ENCODE measurements around the gene BICDL2. TPM values are rescaled to one million over a fixed set of nuclear protein-coding genes. Genes with fewer than 3 reads are reported as not detected.

Gene BICDL2
- total and polyA plus RNA-seq, 5 donors from 2014 or later: not detected

DNA sequence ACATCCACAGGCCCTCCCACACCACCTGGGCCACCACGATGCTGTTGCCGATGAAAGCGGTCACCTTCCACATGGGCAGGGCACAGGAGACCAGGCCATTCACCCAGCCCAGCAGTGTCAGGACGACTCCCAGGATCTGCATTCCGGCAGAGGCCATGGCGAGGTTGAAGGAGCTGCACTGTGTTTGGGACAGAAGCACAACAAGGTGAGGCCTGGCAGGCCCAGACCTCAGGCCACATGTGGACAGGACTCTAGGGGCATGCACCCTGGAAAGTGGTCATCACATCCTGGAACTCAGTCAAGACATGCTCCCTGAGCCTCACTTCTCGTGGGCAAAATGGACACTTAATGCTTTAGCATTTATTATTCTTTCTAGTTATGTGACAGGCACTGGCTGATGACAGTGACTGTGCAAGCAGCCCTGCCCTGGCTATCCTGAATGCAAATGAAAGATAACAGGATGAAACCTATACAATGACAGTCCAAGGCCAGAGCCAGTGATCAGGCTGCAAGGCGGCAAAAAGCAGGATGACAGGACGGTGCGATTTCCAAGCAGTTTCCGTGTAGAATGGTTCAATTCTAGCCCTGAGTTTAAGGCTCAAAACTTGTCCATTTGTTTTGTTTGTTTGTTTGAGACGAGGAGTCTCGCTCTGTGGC lies 20.8 kb downstream of the BICDL2 start:
- Histone ChIP-seq H3K36me3 (ENCODE audit: control insufficient read depth, insufficient read depth, low read length) (no peaks in the 10 kb centered on the region), H3K4me1 (ENCODE audit: control insufficient read depth, insufficient read depth, low read length, poor library complexity, severe bottlenecking) (peaks cover 19% of the 10 kb centered on the region), H3K27me3 (ENCODE audit: control insufficient read depth, insufficient read depth, low read length) (no peaks in the 10 kb centered on the region), H3K9me3 (ENCODE audit: control insufficient read depth in 2 of 2, low read length in 2 of 2) (no peaks in the 10 kb centered on the region), H3K4me3 (ENCODE audit: low read depth, low read length) (no peak overlapping the region), H3K27ac (ENCODE audit: insufficient read depth, low read length, poor library complexity, severe bottlenecking) (no peak overlapping the region)
- no peaks in the 10 kb centered on the region for H3K36me3 Mint-ChIP-seq
- no peaks in the 10 kb centered on the region for H3K9me3 Mint-ChIP-seq
- no peak for DNase-seq
- no peak for ATAC-seq (ENCODE audit: low read depth in 2 of 2)
- H3K4me1 Mint-ChIP-seq: peaks cover 0 to 23% (median 4%) of the 10 kb centered on the region in 4 donors
- peaks cover 26% of the 10 kb centered on the region for H3K27me3 Mint-ChIP-seq
- H3K4me3 Mint-ChIP-seq: peak overlapping the region in 1 of 4 donors; percentile 82
- no peak overlapping the region for H3K27ac Mint-ChIP-seq

DNA sequence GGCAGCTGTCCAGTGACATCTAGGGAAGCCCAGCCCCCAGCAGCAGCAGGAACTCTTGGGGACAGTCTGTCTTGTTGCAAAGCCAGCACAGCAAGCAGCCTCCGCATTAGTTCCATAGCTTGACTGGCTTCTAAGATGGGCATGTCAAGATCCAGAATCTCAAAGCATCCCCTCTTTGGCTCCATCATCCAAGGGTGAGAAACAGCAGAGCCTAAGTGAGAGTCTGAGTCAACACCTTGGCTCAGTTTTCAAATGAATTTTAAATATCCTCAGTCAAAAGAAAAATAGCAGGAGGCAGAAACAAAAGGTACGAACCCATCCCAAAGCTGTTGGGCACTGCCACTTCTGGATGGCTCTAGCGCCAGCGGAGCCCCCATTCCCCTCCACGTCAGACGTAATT lies 21.8 kb downstream of the BICDL2 start:
- Mint-ChIP-seq H3K4me1 (peaks cover 0 to 17% (median 3%) of the 10 kb centered on the region in 4 donors), H3K27ac (no peak overlapping the region), H3K4me3 (no peak overlapping the region), H3K36me3 (no peaks in the 10 kb centered on the region), H3K9me3 (no peaks in the 10 kb centered on the region), H3K27me3 (peaks cover 26% of the 10 kb centered on the region)
- H3K27me3 ChIP-seq (ENCODE audit: control insufficient read depth, insufficient read depth, low read length): no peaks in the 10 kb centered on the region
- no peaks in the 10 kb centered on the region for H3K36me3 ChIP-seq (ENCODE audit: control insufficient read depth, insufficient read depth, low read length)
- H3K9me3 ChIP-seq (ENCODE audit: control insufficient read depth in 2 of 2, low read length in 2 of 2): no peaks in the 10 kb centered on the region
- ATAC-seq (ENCODE audit: low read depth in 2 of 2): no peak
- DNase-seq: no peak
- H3K4me3 ChIP-seq (ENCODE audit: low read depth, low read length): no peak overlapping the region
- H3K27ac ChIP-seq (ENCODE audit: insufficient read depth, low read length, poor library complexity, severe bottlenecking): no peak overlapping the region
- H3K4me1 ChIP-seq (ENCODE audit: control insufficient read depth, insufficient read depth, low read length, poor library complexity, severe bottlenecking): peaks cover 12% of the 10 kb centered on the region

DNA sequence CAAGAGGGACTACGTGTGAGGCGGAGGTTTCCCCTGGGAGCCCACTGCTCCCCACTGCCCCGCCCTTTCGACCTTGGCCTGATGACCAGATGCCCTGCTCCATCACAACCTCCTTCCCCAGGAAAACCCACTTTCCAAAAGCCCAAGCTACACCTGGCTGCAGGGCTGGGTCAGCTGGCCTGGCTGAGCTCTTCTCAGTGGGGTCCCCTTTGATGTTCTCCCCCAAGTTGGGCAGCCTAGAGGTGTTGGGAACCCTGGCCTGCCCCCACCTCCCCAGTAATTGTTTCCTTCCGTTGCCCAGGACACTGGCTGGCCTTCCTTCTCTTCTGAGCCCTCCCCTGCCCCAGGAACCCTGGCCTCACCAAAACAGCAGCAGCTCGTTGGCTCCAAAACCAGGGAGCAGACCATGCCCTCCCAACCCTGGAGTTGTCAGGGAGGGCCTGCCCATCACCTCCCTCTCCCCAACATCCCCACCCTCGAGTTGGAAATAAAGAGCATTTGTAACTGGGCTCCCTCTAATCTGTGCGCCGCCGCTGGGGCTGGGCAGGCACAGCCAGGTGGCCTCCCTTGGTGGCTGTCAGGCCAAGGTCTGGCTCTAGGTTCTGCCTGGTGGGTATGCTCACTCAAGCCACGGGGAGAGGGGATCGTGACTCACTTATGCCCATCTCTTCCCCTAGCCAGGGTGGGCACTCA lies 22.6 kb downstream of the BICDL2 start:
- Histone ChIP-seq H3K27ac (ENCODE audit: insufficient read depth, low read length, poor library complexity, severe bottlenecking) (no peak overlapping the region), H3K4me1 (ENCODE audit: control insufficient read depth, insufficient read depth, low read length, poor library complexity, severe bottlenecking) (peaks cover 5% of the 10 kb centered on the region), H3K4me3 (ENCODE audit: low read depth, low read length) (no peak overlapping the region), H3K27me3 (ENCODE audit: control insufficient read depth, insufficient read depth, low read length) (no peaks in the 10 kb centered on the region), H3K9me3 (ENCODE audit: control insufficient read depth in 2 of 2, low read length in 2 of 2) (no peaks in the 10 kb centered on the region), H3K36me3 (ENCODE audit: control insufficient read depth, insufficient read depth, low read length) (no peaks in the 10 kb centered on the region)
- peaks cover 26% of the 10 kb centered on the region for H3K27me3 Mint-ChIP-seq
- H3K36me3 Mint-ChIP-seq: no peaks in the 10 kb centered on the region
- H3K4me1 Mint-ChIP-seq: peaks cover 0 to 11% (median under 1%) of the 10 kb centered on the region in 4 donors
- no peak overlapping the region for H3K27ac Mint-ChIP-seq
- H3K4me3 Mint-ChIP-seq: peak overlapping the region in 1 of 4 donors; percentile 46
- no peaks in the 10 kb centered on the region for H3K9me3 Mint-ChIP-seq
- ATAC-seq (ENCODE audit: low read depth in 2 of 2): no peak
- no peak for DNase-seq

DNA sequence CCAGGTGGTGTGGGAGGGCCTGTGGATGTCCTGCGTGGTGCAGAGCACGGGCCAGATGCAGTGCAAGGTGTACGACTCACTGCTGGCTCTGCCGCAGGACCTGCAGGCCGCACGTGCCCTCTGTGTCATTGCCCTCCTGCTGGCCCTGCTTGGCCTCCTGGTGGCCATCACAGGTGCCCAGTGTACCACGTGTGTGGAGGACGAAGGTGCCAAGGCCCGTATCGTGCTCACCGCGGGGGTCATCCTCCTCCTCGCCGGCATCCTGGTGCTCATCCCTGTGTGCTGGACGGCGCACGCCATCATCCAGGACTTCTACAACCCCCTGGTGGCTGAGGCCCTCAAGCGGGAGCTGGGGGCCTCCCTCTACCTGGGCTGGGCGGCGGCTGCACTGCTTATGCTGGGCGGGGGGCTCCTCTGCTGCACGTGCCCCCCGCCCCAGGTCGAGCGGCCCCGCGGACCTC lies 23.2 kb downstream of the BICDL2 start:
- H3K27ac ChIP-seq (ENCODE audit: insufficient read depth, low read length, poor library complexity, severe bottlenecking): no peak overlapping the region
- H3K27me3 ChIP-seq (ENCODE audit: control insufficient read depth, insufficient read depth, low read length): no peaks in the 10 kb centered on the region
- Mint-ChIP-seq H3K36me3 (no peaks in the 10 kb centered on the region), H3K27me3 (peaks cover 26% of the 10 kb centered on the region), H3K9me3 (no peaks in the 10 kb centered on the region), H3K4me3 (no peak overlapping the region), H3K4me1 (peaks cover 0 to 13% (median 2%) of the 10 kb centered on the region in 4 donors), H3K27ac (no peak overlapping the region)
- no peaks in the 10 kb centered on the region for H3K9me3 ChIP-seq (ENCODE audit: control insufficient read depth in 2 of 2, low read length in 2 of 2)
- no peaks in the 10 kb centered on the region for H3K36me3 ChIP-seq (ENCODE audit: control insufficient read depth, insufficient read depth, low read length)
- DNase-seq: no peak
- peaks cover 10% of the 10 kb centered on the region for H3K4me1 ChIP-seq (ENCODE audit: control insufficient read depth, insufficient read depth, low read length, poor library complexity, severe bottlenecking)
- ATAC-seq (ENCODE audit: low read depth in 2 of 2): no peak
- no peak overlapping the region for H3K4me3 ChIP-seq (ENCODE audit: low read depth, low read length)

- peaks cover 0 to 13% (median 5%) of the 10 kb centered on the region in 4 donors for H3K4me1 Mint-ChIP-seq
- no peak for ATAC-seq (ENCODE audit: low read depth in 2 of 2)
- H3K27me3 Mint-ChIP-seq: peaks cover 31% of the 10 kb centered on the region
- DNase-seq: no peak
- no peaks in the 10 kb centered on the region for H3K9me3 ChIP-seq (ENCODE audit: control insufficient read depth in 2 of 2, low read length in 2 of 2)
- no peaks in the 10 kb centered on the region for H3K9me3 Mint-ChIP-seq
- H3K36me3 ChIP-seq (ENCODE audit: control insufficient read depth, insufficient read depth, low read length): no peaks in the 10 kb centered on the region
- no peaks in the 10 kb centered on the region for H3K27me3 ChIP-seq (ENCODE audit: control insufficient read depth, insufficient read depth, low read length)
- peaks cover 12% of the 10 kb centered on the region for H3K4me1 ChIP-seq (ENCODE audit: control insufficient read depth, insufficient read depth, low read length, poor library complexity, severe bottlenecking)
- H3K4me3 Mint-ChIP-seq: peak within 1 kb of the TSS in 1 of 4 donors; percentile 32
- H3K27ac Mint-ChIP-seq: no peak within 1 kb of the TSS
- no peak within 1 kb of the TSS for H3K27ac ChIP-seq (ENCODE audit: insufficient read depth, low read length, poor library complexity, severe bottlenecking)
- no peak within 1 kb of the TSS for H3K4me3 ChIP-seq (ENCODE audit: low read depth, low read length)
- no peaks in the 10 kb centered on the region for H3K36me3 Mint-ChIP-seq
Observed at GRCh38 chr16:3012828-3013420, 23.8 kb downstream of the BICDL2 start, which contains the start of gene CLDN9. TSS of gene CLDN9 (plus strand) at chr16:3012923. CDS start at chr16:3013363, 440 bp downstream.

DNA sequence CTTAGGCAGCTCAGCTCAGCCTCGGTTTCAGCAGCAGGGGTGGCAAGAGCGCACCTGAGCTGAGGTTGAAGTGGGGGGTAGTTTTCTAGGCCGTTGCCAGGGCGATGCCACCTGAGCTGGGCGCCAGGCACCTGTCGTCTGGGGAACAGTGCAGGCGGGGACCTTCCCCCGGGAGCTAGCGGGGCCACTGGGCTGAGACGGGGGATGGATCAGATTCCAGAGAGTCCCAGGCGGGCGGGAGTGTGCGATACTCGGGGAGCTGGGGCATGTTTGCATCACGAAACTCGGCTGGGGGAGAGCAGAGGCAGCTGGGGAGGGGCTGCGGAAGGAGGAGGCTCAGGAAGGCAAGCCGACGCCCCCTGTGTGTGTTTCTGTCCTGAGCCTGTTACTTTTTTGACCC lies 24.5 kb downstream of the BICDL2 start:
- H3K27ac ChIP-seq (ENCODE audit: insufficient read depth, low read length, poor library complexity, severe bottlenecking): no peak overlapping the region
- ATAC-seq (ENCODE audit: low read depth in 2 of 2) (no peak), DNase-seq (no peak)
- no peak overlapping the region for H3K4me3 ChIP-seq (ENCODE audit: low read depth, low read length)
- no peaks in the 10 kb centered on the region for H3K27me3 ChIP-seq (ENCODE audit: control insufficient read depth, insufficient read depth, low read length)
- Mint-ChIP-seq H3K9me3 (no peaks in the 10 kb centered on the region), H3K4me1 (peaks cover 0 to 19% (median 8%) of the 10 kb centered on the region in 4 donors), H3K27ac (no peak overlapping the region), H3K27me3 (peaks cover 34% of the 10 kb centered on the region), H3K36me3 (no peaks in the 10 kb centered on the region), H3K4me3 (peak overlapping the region in 1 of 4 donors; percentile 32)
- H3K36me3 ChIP-seq (ENCODE audit: control insufficient read depth, insufficient read depth, low read length): no peaks in the 10 kb centered on the region
- no peaks in the 10 kb centered on the region for H3K9me3 ChIP-seq (ENCODE audit: control insufficient read depth in 2 of 2, low read length in 2 of 2)
- H3K4me1 ChIP-seq (ENCODE audit: control insufficient read depth, insufficient read depth, low read length, poor library complexity, severe bottlenecking): peaks cover 18% of the 10 kb centered on the region

GRCh38 chr16:3010510-3010909 lies 26.2 kb downstream of the BICDL2 start:
- H3K27me3 ChIP-seq (ENCODE audit: control insufficient read depth, insufficient read depth, low read length): no peaks in the 10 kb centered on the region
- Mint-ChIP-seq H3K36me3 (no peaks in the 10 kb centered on the region), H3K4me1 (peaks cover 0 to 26% (median 14%) of the 10 kb centered on the region in 4 donors), H3K9me3 (no peaks in the 10 kb centered on the region), H3K4me3 (peak overlapping the region in 1 of 4 donors; percentile 8), H3K27me3 (peaks cover 34% of the 10 kb centered on the region), H3K27ac (no peak overlapping the region)
- no peak overlapping the region for H3K27ac ChIP-seq (ENCODE audit: insufficient read depth, low read length, poor library complexity, severe bottlenecking)
- H3K36me3 ChIP-seq (ENCODE audit: control insufficient read depth, insufficient read depth, low read length): no peaks in the 10 kb centered on the region
- no peak for DNase-seq
- peaks cover 24% of the 10 kb centered on the region for H3K4me1 ChIP-seq (ENCODE audit: control insufficient read depth, insufficient read depth, low read length, poor library complexity, severe bottlenecking)
- no peak for ATAC-seq (ENCODE audit: low read depth in 2 of 2)
- H3K9me3 ChIP-seq (ENCODE audit: control insufficient read depth in 2 of 2, low read length in 2 of 2): no peaks in the 10 kb centered on the region
- H3K4me3 ChIP-seq (ENCODE audit: low read depth, low read length): no peak overlapping the region

All from CD4-positive, CD25-positive, alpha-beta regulatory T cell (primary cell).